ENCODE results near the gene CDC42BPB.

CDC42BPB gene

GRCh38 chr14:103022685-103023044 lies 34.7 kb downstream of the CDC42BPB start:
- H3K36me3 ChIP-seq (ENCODE audit: control insufficient read depth in 2 of 2, insufficient read depth in 2 of 2, low read length in 2 of 2) = no peaks in the 10 kb centered on the region
- H3K9ac ChIP-seq (ENCODE audit: low read length in 2 of 2) = no peak overlapping the region
- H3K4me1 ChIP-seq (ENCODE audit: control insufficient read depth, insufficient read depth, low read length) = peaks cover 13% of the 10 kb centered on the region
- H3K27me3 ChIP-seq (ENCODE audit: control insufficient read depth in 1 of 2, insufficient read depth in 2 of 2, low read length in 2 of 2) = no peaks in the 10 kb centered on the region
- no peak overlapping the region for H3K4me3 ChIP-seq (ENCODE audit: low read length in 2 of 2)
- no peak overlapping the region for H3K27ac ChIP-seq (ENCODE audit: low read length)
- no peaks in the 10 kb centered on the region for H3K9me3 ChIP-seq (ENCODE audit: control insufficient read depth in 2 of 2, low read length in 2 of 2)

- peaks cover 13% of the 10 kb centered on the region for H3K4me1 ChIP-seq (ENCODE audit: control insufficient read depth, insufficient read depth, low read length)
- no peak overlapping the region for H3K27ac ChIP-seq (ENCODE audit: low read length)
- H3K36me3 ChIP-seq (ENCODE audit: control insufficient read depth in 2 of 2, insufficient read depth in 2 of 2, low read length in 2 of 2) = no peaks in the 10 kb centered on the region
- H3K9me3 ChIP-seq (ENCODE audit: control insufficient read depth in 2 of 2, low read length in 2 of 2) = no peaks in the 10 kb centered on the region
- no peak overlapping the region for H3K9ac ChIP-seq (ENCODE audit: low read length in 2 of 2)
- no peaks in the 10 kb centered on the region for H3K27me3 ChIP-seq (ENCODE audit: control insufficient read depth in 1 of 2, insufficient read depth in 2 of 2, low read length in 2 of 2)
- no peak overlapping the region for H3K4me3 ChIP-seq (ENCODE audit: low read length in 2 of 2)
Observed at GRCh38 chr14:103022002-103022684, 35.2 kb downstream of the CDC42BPB start.

- no peak overlapping the region for H3K4me3 ChIP-seq (ENCODE audit: low read length in 2 of 2)
- H3K36me3 ChIP-seq (ENCODE audit: control insufficient read depth in 2 of 2, insufficient read depth in 2 of 2, low read length in 2 of 2) = no peaks in the 10 kb centered on the region
- H3K9ac ChIP-seq (ENCODE audit: low read length in 2 of 2) = no peak overlapping the region
- H3K27ac ChIP-seq (ENCODE audit: low read length) = no peak overlapping the region
- H3K27me3 ChIP-seq (ENCODE audit: control insufficient read depth in 1 of 2, insufficient read depth in 2 of 2, low read length in 2 of 2) = no peaks in the 10 kb centered on the region
- peaks cover 13% of the 10 kb centered on the region for H3K4me1 ChIP-seq (ENCODE audit: control insufficient read depth, insufficient read depth, low read length)
- H3K9me3 ChIP-seq (ENCODE audit: control insufficient read depth in 2 of 2, low read length in 2 of 2) = no peaks in the 10 kb centered on the region
Observed at GRCh38 chr14:103021684-103022001, 35.7 kb downstream of the CDC42BPB start.

- Histone ChIP-seq H3K27me3 (ENCODE audit: control insufficient read depth in 1 of 2, insufficient read depth in 2 of 2, low read length in 2 of 2) (no peaks in the 10 kb centered on the region), H3K9me3 (ENCODE audit: control insufficient read depth in 2 of 2, low read length in 2 of 2) (no peaks in the 10 kb centered on the region), H3K9ac (ENCODE audit: low read length in 2 of 2) (no peak overlapping the region), H3K27ac (ENCODE audit: low read length) (no peak overlapping the region), H3K4me3 (ENCODE audit: low read length in 2 of 2) (no peak overlapping the region), H3K36me3 (ENCODE audit: control insufficient read depth in 2 of 2, insufficient read depth in 2 of 2, low read length in 2 of 2) (no peaks in the 10 kb centered on the region), H3K4me1 (ENCODE audit: control insufficient read depth, insufficient read depth, low read length) (peaks cover 21% of the 10 kb centered on the region)
Observed at GRCh38 chr14:103020271-103021170, 36.8 kb downstream of the CDC42BPB start.

GRCh38 chr14:103019826-103020225 lies 37.5 kb downstream of the CDC42BPB start:
- Histone ChIP-seq H3K9me3 (ENCODE audit: control insufficient read depth in 2 of 2, low read length in 2 of 2) (no peaks in the 10 kb centered on the region), H3K27ac (ENCODE audit: low read length) (no peak overlapping the region), H3K27me3 (ENCODE audit: control insufficient read depth in 1 of 2, insufficient read depth in 2 of 2, low read length in 2 of 2) (no peaks in the 10 kb centered on the region), H3K4me1 (ENCODE audit: control insufficient read depth, insufficient read depth, low read length) (peaks cover 21% of the 10 kb centered on the region), H3K9ac (ENCODE audit: low read length in 2 of 2) (no peak overlapping the region), H3K36me3 (ENCODE audit: control insufficient read depth in 2 of 2, insufficient read depth in 2 of 2, low read length in 2 of 2) (no peaks in the 10 kb centered on the region), H3K4me3 (ENCODE audit: low read length in 2 of 2) (no peak overlapping the region)

- peaks cover 25% of the 10 kb centered on the region for H3K4me1 ChIP-seq (ENCODE audit: control insufficient read depth, insufficient read depth, low read length)
- no peak overlapping the region for H3K27ac ChIP-seq (ENCODE audit: low read length)
- no peaks in the 10 kb centered on the region for H3K27me3 ChIP-seq (ENCODE audit: control insufficient read depth in 1 of 2, insufficient read depth in 2 of 2, low read length in 2 of 2)
- no peaks in the 10 kb centered on the region for H3K36me3 ChIP-seq (ENCODE audit: control insufficient read depth in 2 of 2, insufficient read depth in 2 of 2, low read length in 2 of 2)
- no peak overlapping the region for H3K9ac ChIP-seq (ENCODE audit: low read length in 2 of 2)
- no peak overlapping the region for H3K4me3 ChIP-seq (ENCODE audit: low read length in 2 of 2)
- no peaks in the 10 kb centered on the region for H3K9me3 ChIP-seq (ENCODE audit: control insufficient read depth in 2 of 2, low read length in 2 of 2)
Observed at GRCh38 chr14:103019236-103019635, 38.1 kb downstream of the CDC42BPB start.

- Histone ChIP-seq H3K4me1 (ENCODE audit: control insufficient read depth, insufficient read depth, low read length) (peaks cover 15% of the 10 kb centered on the region), H3K36me3 (ENCODE audit: control insufficient read depth in 2 of 2, insufficient read depth in 2 of 2, low read length in 2 of 2) (peaks cover 0 to 4% of the 10 kb centered on the region in 2 donors), H3K9ac (ENCODE audit: low read length in 2 of 2) (no peak overlapping the region)
Observed at GRCh38 chr14:103016594-103016993, 40.8 kb downstream of the CDC42BPB start.

GRCh38 chr14:103016071-103016470 lies 41.3 kb downstream of the CDC42BPB start:
- H3K4me1 ChIP-seq (ENCODE audit: control insufficient read depth, insufficient read depth, low read length) = peaks cover 15% of the 10 kb centered on the region
- H3K9ac ChIP-seq (ENCODE audit: low read length in 2 of 2) = no peak overlapping the region
- H3K9me3 ChIP-seq (ENCODE audit: control insufficient read depth in 2 of 2, low read length in 2 of 2) = no peaks in the 10 kb centered on the region
- H3K4me3 ChIP-seq (ENCODE audit: low read length in 2 of 2) = no peak overlapping the region
- H3K27me3 ChIP-seq (ENCODE audit: control insufficient read depth in 1 of 2, insufficient read depth in 2 of 2, low read length in 2 of 2) = no peaks in the 10 kb centered on the region
- peaks cover under 1 to 5% of the 10 kb centered on the region in 2 donors for H3K36me3 ChIP-seq (ENCODE audit: control insufficient read depth in 2 of 2, insufficient read depth in 2 of 2, low read length in 2 of 2)
- H3K27ac ChIP-seq (ENCODE audit: low read length) = no peak overlapping the region

More at GRCh38 chr14:103016594-103016993, 40.8 kb downstream of the CDC42BPB start:
- no peaks in the 10 kb centered on the region for H3K9me3 ChIP-seq (ENCODE audit: control insufficient read depth in 2 of 2, low read length in 2 of 2)
- H3K27me3 ChIP-seq (ENCODE audit: control insufficient read depth in 1 of 2, insufficient read depth in 2 of 2, low read length in 2 of 2) = no peaks in the 10 kb centered on the region
- no peak overlapping the region for H3K27ac ChIP-seq (ENCODE audit: low read length)
- H3K4me3 ChIP-seq (ENCODE audit: low read length in 2 of 2) = no peak overlapping the region

- Histone ChIP-seq H3K4me3 (ENCODE audit: low read length in 2 of 2) (no peak overlapping the region), H3K27me3 (ENCODE audit: control insufficient read depth in 1 of 2, insufficient read depth in 2 of 2, low read length in 2 of 2) (no peaks in the 10 kb centered on the region), H3K9ac (ENCODE audit: low read length in 2 of 2) (no peak overlapping the region), H3K9me3 (ENCODE audit: control insufficient read depth in 2 of 2, low read length in 2 of 2) (no peaks in the 10 kb centered on the region), H3K27ac (ENCODE audit: low read length) (no peak overlapping the region), H3K4me1 (ENCODE audit: control insufficient read depth, insufficient read depth, low read length) (peaks cover 15% of the 10 kb centered on the region), H3K36me3 (ENCODE audit: control insufficient read depth in 2 of 2, insufficient read depth in 2 of 2, low read length in 2 of 2) (peaks cover 3 to 5% of the 10 kb centered on the region in 2 donors)
Observed at GRCh38 chr14:103015426-103015825, 41.9 kb downstream of the CDC42BPB start.

- Histone ChIP-seq H3K9ac (ENCODE audit: low read length in 2 of 2) (no peak overlapping the region), H3K36me3 (ENCODE audit: control insufficient read depth in 2 of 2, insufficient read depth in 2 of 2, low read length in 2 of 2) (peaks cover 6 to 7% of the 10 kb centered on the region in 2 donors), H3K27ac (ENCODE audit: low read length) (peak overlapping the region; percentile 6), H3K9me3 (ENCODE audit: control insufficient read depth in 2 of 2, low read length in 2 of 2) (no peaks in the 10 kb centered on the region), H3K27me3 (ENCODE audit: control insufficient read depth in 1 of 2, insufficient read depth in 2 of 2, low read length in 2 of 2) (no peaks in the 10 kb centered on the region), H3K4me1 (ENCODE audit: control insufficient read depth, insufficient read depth, low read length) (peaks cover 15% of the 10 kb centered on the region), H3K4me3 (ENCODE audit: low read length in 2 of 2) (no peak overlapping the region)
Observed at GRCh38 chr14:103014466-103015228, 42.7 kb downstream of the CDC42BPB start.
